GM18519 (cell line): ENCODE data around the gene PAM16.
"Not testable (repeated sequence)": the region's sequence is repeated elsewhere in the genome, so short reads cannot be mapped to it uniquely, and the experiment has no call there.

Experiments
- ATAC-seq: cut with Tn5 transposase; IDR thresholded peaks from one replicate; pipeline ENCODE4 v1.9.1; 2021; ENCODE audit warnings: mild to moderate bottlenecking, moderate library complexity; ENCODE audit not compliant: unreplicated experiment, low FRiP score

The PAM16 gene

GRCh38 chr16:4337540-4338088 is 13.5 kb downstream of the PAM16 start:
- ATAC-seq: no peak

DNA sequence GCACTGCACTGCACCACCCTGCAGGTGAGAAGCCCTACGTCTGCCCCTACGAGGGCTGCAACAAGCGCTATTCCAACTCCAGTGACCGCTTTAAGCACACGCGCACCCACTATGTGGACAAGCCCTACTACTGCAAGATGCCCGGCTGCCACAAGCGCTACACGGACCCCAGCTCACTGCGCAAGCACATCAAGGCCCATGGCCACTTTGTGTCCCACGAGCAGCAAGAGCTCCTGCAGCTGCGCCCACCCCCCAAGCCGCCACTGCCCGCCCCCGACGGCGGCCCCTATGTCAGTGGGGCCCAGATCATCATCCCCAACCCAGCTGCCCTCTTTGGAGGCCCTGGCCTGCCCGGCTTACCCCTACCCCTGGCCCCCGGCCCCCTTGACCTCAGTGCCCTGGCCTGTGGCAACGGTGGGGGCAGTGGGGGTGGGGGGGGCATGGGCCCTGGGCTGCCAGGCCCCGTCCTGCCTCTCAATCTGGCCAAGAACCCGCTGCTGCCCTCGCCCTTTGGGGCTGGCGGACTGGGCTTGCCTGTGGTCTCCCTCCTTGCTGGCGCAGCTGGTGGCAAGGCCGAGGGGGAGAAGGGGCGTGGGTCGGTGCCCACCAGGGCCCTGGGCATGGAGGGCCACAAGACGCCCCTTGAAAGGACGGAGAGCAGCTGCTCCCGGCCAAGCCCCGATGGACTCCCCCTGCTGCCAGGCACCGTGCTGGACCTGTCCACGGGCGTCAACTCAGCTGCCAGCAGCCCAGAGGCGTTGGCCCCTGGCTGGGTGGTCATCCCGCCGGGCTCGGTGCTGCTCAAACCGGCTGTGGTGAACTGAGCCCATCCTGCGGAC is 14.2 kb downstream of the PAM16 start:
- no peak for ATAC-seq

- ATAC-seq: no peak
Observed at GRCh38 chr16:4334724-4335495, 16.2 kb downstream of the PAM16 start.

GRCh38 chr16:4333714-4334113 is 17.4 kb downstream of the PAM16 start:
- not testable (repeated sequence) for ATAC-seq

DNA sequence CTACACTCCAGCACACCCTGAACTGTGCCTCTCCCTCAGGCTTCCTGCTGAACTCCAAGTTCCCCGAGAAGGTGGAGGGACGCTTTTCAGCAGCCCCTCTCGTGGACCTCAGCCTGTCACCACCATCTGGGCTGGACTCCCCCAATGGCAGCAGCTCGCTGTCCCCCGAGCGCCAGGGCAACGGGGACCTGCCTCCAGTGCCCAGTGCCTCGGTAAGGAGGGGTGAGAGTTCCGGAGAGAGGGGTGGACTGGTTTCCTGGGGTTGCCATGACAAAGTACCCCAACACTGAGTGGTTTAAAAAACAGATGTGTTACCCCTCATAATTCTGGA is 17.8 kb downstream of the PAM16 start:
- no peak for ATAC-seq

GRCh38 chr16:4332623-4333307 is 18.4 kb downstream of the PAM16 start:
- no peak for ATAC-seq

GRCh38 chr16:4332083-4332482 is 19.0 kb downstream of the PAM16 start:
- no peak for ATAC-seq

GRCh38 chr16:4330277-4330874 is 20.7 kb downstream of the PAM16 start:
- no peak for ATAC-seq

DNA sequence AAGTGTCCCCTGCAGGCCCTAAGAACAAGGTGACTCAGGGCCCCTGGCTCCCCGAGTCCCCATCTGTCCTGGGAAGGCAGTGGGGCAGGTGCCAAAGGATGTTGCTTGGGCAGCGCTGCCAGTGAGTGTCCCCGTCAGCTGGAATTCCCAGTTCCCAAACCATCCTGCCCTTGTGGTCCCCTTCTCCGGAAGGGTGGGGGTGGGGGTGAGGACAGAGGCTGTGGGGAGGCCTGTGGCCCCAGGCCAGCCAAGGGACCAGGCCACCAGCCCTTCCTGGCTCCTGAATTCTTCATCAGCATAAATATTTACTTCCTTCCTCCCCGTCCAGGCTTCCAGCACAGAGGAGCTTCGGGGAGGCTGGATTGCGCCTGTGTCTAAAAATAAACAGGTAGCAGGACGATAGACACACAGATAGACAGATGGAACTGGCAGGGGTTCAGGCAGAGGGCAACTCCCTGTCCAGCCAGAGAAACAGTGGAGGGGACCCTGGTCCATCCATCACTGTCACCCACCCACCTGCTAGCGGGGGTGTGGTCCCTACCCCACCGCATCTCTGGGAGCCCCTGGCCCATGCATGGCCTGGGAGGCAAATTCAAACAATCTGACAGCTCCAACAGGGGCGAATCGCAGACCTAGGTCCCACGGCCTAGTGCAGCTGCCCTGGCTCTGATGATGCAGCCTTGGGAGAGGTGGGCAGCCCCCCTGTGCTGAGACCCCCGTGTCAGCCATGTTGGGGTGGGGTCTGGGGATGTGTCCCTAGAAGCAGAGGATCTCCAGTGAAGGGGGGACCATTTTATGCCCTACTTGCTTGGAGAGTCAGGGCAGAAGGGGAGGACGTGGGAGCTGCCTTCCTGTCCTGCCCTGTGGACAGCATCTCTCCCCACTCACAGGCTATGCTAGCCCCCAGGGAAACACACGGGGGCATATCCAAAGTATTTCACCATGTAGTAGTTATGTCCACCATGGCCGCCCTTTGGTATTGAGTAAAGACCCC is 22.0 kb downstream of the PAM16 start:
- ATAC-seq: no peak

GRCh38 chr16:4328046-4328781 is 22.9 kb downstream of the PAM16 start:
- no peak for ATAC-seq

DNA sequence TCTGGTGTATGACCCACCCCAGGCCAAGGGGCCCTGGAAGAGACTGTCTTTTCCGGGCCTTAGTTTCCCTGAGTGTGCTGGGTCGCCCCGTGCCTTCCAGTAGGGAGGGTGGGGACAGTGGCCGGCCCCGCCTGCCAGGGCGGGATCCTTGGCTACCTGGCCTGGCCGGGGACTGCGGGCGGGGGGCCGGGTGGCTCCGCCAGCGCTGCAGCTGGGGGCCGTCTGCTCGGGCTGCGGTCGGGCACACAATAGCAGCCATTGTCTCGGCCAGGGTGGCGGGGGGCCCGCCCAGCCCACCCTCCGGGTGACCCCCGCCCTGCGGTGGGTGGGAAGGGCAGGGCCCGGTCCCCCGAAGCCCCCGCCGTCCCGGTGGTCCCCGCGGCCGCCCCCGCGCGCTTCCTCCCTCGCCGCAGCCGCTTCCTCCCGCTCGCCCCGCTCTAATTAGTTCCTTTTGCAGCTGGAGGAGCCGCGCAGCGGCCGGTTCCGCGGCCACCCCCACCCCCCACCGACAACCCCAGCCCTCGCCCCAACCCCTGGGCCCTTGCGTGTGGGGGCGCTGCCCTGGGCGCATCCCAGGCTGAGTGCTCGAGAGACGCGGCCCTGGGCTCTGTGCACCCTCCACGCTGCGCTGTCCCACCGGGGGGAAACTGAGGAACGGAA is 23.6 kb downstream of the PAM16 start:
- no peak for ATAC-seq

DNA sequence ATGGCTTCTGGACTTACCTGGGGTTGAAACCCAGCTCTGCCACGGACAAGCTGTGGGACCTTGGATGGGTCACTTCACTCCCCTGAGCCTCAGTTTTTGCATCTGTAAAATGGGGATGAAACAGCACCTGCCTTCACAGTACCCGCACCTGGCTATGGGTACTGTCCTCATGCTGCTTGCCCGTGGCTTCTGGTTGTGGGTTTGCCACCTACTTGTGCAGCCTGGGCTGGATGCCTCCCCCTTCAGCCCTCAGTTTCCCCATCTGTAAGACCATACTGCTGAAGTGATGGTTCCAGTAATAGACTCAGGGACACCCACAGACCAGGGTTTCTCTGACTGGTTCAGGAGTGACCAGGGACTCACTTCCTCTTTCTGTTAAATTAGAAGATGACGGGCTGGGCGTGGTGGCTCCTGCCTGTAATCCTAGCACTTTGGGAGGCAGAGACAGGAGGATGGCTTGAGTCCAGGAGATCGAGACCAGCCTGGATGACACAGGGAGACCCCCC is 25.8 kb downstream of the PAM16 start:
- no peak for ATAC-seq

- no peak for ATAC-seq
Observed at GRCh38 chr16:4324492-4325252, 26.4 kb downstream of the PAM16 start.

DNA sequence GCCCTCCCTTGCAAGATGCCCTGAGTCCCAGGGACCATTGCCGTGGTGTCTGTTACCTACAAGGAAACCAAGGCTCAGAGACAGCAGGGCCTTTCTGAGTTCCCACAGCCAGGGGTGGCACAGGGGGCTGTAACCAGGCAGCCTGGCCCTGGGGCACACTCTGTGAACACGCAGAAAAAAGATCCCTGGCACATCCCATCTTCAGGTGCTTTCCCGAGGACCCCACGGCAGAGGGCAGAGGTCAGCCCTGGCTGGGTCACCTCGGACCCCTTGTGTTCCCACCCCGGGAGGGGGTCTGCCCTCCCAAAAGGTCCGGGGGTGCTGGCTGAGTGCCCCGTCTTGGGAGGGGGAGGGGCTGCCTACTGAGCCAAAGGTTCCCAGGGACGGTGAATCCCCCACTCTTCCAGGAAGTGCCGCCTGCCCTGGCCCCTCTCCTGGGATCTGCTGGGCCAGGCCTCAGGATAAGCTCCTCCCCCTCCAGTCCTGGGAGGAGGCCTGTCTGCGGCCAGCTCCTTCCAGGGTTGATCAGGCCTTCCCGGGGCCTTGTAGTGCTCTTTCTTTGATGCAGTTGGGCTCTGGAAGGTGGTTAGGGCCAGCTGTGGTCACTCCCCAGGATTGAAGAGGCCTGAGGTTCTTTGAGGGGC is 27.2 kb downstream of the PAM16 start:
- no peak for ATAC-seq

DNA sequence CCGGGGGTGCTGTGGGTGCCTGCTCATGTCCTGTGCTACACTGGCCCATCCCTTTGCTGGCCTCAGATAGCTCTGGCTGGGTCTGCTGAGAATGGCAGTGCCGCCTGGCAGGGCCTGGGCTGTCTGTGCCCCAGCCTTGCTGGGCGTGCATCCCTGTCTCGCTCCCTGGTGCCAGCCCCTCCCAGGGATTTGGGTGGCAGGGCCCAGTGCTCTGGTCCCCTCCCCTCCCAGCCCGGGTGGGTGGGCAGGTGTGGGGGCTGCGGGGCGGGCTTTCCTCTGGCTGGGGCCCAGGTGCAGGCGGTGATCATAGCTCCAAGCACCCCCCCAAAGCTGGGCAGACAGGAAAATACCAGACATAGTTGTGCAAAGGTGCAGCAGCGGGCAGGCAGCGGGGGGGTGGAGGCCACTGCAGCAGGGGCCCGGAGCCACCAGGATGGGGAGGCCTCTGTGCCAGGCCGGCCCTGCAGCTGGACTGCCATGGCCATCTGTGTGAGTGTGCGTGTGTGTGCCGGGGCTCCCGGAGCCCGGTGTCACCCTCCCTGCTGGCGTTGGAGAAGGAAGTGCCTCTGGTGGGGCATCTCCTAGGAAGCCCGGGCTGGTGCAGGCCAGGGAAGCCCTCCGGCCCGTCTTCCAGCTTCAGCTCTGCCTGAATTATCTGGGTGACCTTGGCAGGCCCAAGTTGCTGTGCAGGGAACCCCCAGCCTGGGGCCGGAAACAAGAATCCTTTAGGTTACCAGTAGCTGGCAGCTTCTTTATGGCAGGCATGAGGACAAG is 27.9 kb downstream of the PAM16 start:
- no peak for ATAC-seq
